Smooth muscle cell of the brain vasculature (primary cell): Measurements from ENCODE around the gene ARHGEF4.
"Not testable (repeated sequence)": the region's sequence is repeated elsewhere in the genome, so short reads cannot be mapped to it uniquely, and the experiment has no call there.

Experiments
- DNase-seq: peaks from one replicate; pipeline ENCODE4 v3.0.0-alpha.2; 2012; ENCODE audit warnings: low read depth, low spot score

The ARHGEF4 gene

DNA sequence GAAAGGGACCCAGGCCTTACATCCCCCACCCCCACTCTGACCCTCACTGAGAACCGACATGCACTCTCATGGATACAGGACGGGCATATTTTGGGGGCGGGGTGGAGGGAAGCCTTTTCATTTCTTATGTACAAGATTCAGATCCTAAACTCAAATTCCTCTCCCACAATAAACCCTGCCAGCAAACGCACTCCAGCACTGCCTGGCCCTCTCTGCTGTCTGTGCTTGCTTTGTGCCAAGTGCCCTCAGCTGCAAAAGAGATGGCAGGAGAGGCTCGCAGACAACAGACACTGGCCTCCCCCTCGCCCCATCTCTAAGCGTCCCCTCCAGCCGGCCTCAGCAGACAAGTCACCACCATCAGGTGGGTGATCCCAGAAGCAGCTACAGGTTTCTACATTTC, 214.2 kb downstream of the ARHGEF4 start:
- no peak for DNase-seq

DNA sequence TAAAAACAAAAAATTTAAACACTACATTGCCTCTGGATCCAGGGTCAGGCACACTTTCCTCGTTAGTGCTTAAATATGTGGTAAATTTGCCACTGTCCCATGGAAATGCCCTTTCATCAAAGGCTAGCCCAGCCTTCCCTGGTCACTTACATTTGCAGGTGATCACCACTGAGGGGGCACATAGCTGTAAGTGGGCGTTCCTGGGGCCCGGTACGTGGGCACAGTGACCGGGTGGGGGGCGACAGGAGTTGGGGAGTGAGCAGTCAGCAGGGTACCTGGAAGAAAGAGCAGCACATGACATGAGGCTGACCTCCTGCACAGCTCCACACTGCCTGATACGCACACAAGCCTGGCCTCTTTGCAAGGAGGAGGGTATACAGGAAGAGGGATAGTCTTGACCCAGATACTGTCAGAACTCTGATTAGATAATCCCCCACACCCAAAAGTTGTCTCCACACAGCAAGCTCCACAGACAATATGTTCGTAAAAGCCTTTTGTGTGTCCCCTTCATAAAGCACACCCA, 216.1 kb downstream of the ARHGEF4 start:
- no peak for DNase-seq

DNA sequence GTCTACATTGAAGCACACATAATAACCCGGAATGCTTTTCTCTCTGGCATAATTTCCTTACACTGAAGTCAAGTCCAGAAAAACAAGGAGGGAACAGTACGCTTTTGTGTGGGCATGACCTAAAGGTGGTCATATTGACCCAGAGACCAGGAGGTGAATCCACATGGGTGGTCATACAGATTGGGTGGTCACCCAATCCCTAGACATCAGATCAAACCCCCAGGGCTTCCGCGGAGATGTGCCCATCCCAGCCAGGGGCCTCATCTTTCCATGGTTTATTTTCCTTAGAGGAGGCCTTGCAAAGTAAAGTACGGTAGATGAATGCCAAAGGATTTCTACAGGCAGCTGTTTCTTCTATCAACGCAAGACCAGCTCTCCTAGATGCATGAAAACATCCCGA, 217.8 kb downstream of the ARHGEF4 start:
- DNase-seq = no peak

DNA sequence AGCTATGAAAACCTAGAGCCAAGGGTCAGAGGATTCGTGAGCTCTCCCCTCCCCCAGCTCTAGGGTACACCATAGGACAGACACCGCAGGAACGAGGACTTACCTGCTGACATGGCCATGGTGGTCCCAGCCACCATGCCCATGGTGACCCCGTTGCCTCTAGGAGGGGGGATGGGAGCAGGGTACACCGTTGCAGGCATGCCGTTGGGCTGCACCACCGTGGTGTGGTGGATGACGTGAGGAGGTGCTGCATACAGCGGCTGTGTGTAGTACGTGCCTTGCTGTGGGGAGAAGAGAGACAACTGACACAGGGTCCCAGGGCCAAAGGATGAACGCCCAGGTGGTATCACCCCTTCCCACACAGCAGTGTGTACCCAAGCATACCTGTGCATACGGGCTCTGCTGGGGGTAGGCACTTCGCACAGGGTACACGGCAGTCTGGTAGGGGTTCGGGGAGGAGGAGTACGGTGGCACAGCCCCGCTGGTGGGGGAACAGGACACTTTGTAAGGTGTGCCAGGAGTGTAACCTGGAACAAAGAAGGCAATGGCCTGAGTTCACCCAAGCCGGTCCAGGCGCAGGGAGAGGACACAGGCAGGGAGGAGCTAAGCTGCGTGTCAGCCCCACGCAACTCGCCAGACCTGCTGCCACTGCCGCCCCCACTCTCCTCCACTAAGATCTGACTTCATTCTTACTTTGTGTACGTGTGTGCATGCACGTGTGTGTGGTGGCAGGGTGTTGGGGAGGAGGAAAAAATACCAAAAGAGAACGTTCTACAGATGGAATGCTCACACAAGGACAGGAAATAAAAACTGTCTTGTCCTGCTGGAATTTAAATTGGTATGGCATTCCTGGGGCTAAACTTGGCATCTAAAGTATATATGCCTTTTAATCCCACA, 218.7 kb downstream of the ARHGEF4 start:
- no peak for DNase-seq

DNA sequence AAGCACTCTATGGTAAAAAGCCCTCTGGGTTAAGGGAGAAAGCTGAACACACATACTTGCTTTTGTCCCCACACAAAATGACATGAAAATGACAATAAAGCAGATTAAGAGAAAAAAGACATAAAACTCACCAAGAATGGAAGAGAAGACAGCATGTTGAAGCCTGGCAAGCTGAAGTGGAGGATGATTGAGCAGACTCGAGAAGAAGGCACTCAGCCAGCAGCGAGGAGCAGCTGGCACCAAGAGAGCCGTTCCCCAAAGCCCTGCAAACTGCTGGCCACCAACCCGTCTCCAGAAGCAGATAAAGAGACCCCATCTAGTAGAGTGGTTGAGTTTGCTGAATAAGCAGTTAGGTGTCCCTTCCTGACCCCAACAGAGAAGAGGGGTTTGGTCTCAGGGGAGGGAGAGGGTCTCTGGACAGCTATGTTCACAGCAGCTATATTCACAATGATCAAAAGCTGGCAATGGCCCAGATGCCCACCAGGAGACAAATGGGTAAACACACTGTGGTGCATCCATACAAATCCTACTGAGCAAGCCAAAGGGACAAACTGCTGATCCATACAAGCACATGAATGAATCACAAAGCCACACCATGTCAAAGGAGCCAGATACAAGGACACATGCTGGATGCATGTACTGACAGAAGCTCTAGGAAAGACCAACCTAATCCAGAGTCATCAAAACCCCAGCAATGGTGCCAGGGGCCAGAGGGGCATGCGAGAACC, 219.7 kb downstream of the ARHGEF4 start:
- no peak for DNase-seq

DNA sequence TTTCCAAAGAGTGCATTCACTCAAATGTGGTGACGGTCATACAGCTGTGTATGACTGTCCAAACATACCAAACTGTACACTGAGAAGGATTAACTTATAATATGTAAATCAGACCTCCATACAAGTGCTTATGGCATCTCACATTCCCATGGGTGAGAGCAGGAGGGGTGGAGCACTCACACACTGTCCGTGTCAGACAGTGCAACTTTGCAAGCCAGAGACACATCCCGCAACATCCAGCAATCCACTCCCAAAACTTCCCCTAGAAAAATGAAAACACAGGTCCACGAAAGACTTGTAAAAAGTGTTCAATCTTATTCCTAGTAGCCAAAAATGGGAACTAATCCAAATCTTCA, 220.2 kb downstream of the ARHGEF4 start:
- DNase-seq = no peak

DNA sequence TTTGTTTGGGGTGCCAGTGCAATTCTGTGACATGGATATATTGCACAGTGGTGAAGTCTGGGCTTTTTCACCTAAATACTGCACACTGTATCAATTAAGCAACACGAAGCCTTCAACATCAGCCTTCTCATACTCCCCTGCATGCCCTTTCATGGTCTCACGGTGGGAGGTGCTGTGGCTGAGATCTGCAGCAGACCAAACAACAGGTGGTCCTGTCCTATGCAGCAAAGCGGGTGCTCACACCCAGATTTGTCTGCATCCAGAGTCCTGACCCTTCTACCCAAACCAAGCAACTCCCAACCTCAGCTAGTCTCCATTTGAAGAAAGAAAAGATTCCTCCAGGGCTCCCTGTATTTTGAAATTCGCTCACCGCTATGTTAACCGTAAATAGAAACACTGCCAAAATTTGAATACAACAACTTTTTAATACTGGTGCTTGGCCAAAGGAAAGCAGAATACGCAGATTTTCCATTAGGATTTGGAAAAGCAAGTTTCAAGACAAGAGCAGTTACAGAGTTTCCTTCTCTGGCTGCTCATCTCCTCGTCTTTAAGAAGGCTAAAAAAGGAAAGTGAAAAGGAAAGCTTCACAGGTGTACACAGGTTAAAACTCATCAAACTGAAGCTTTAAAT, 221.6 kb downstream of the ARHGEF4 start:
- no peak for DNase-seq

DNA sequence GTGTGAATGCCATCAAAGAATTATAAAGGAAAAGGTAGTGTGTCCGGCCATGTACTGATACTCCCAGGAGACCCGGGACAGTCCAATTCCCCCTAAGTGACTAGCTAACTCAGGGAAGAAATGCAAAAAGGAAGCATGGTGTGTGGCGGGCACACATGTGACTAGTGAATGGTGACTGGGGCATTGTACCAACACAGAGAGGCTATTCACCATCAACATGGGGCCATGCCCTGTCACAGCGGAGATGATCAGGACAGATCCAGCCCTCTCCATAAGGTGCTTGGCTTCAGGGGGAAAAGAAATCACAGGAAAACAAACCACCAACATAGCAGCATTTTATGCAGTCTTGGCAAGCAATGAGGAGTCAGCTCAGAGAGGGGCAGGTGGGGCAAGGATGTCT, 222.2 kb downstream of the ARHGEF4 start:
- no peak for DNase-seq

DNA sequence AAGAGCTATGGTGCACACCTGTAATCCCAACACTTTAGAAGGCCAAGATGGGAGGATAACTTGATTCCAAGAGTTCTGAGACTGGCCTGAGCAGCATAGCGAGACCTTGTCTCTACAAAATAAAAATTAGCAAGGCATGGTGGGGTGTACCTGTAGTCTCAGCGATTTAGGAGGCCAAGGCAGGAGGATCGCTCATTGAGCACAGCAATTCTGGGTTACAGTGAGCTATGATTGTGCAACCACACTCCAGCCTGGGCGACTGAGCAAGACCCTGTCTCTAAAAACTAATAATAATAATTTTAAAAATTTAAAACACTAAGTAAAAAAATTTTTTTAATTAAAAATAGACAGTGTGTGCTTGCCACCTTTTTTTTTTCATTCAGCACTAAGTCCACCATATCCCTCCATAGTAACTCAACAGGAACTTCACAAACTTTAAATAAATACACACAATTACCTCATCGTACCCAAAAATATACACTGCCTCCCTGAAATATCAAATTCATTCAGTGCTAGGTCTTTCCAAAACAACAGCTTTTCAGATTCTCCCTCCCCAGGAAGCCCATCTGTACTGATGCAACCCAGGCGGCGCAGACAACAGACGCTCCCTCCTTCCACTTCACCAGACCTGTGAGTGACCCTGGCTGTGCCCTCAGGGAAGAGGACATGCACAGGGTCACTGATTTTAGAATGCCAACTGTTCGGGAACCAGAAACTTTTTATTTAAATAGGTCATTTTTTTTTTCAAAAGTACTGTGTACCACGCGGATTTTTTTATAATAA, 227.0 kb downstream of the ARHGEF4 start:
- DNase-seq = no peak

DNA sequence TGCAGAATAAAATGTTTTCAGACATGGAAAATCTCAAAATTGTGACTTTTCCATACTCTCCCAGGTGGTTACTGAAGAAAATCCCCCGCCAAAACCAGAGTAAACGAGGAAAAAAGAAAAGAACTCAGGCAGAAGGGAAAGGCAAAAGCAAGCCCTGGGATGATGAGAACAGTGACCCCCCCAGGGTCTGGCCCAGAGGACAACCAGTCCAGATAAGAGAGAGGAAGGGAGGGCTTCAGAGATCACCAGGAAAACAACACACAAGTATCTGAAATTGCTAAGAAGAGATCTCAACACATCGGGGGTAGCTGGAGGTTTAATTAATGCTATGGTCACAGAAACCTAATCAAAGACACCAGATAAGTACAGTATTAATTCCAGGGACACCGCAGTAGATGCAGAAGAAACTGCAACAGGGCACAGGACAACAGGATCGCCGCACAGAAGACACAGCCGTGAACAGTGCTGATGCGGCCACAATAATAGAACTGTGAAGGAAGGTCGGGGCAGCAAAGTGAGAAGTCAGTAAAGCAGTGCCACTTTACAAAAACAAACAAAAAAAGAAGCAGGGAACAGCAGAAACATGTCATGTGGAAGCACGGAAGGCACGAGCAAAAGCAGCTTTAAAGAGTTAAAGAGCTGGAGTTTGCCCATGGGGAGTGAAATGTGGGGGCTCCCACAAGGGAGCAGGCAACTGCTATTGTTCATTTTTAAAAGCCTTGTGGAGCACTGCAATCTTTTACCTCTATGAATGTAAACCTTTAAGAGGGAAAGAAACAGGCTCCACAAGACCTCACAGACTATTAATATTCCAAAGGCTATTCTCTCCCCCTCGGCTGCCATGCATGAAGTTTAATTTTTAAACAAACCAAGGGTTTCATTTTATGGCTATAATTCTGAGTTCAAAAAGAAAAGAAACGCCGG, 228.1 kb downstream of the ARHGEF4 start:
- DNase-seq = no peak

DNA sequence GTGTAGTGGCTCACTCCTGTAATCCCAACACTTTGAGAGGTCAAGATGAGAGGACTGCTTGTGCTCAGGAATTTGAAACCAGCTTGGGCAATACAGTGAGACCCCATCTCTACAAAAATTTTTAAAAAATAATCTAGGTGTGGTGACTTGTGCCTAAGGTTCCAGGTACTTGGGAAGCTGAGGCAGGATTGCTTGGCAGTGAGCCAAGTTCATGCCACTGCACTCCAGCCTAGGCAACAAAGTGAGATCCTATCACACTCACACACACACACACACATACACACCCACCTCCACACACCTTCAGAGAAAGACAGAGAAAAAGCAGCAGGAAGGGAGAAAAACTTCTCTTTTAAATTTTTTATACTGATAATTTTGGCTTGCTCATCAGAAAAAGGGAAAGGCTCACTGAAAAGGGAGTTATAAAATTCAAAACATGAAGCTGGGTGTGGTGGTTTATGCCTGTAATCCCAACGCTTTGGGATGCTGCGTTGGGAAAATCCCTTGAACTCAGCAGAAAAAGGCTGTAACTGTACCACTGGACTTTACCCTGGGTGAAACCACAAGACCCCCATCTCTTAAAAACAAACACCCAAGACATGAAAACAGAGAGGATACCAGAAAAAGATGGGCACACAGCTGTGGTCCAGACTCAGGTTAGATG, 230.9 kb downstream of the ARHGEF4 start:
- no peak for DNase-seq

DNA sequence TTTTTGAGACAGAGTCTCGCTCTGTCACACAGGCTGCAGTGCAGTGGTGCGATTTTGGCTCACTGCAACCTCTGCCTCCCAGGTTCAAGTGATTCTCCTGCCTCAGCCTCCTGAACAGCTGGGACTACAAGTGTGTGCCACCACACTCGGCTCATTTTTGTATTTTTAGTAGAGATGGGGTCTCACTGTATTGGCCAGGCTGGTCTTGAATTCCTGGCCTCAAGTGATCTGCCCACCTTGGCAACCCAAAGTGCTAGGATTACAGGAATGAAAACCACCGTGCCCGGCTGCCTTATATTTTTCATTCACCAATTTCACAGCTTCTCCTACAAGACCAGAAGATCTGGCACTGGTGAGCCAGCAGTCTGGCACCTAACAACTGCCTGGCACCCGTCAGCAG, 231.5 kb downstream of the ARHGEF4 start:
- DNase-seq = not testable (repeated sequence)

DNA sequence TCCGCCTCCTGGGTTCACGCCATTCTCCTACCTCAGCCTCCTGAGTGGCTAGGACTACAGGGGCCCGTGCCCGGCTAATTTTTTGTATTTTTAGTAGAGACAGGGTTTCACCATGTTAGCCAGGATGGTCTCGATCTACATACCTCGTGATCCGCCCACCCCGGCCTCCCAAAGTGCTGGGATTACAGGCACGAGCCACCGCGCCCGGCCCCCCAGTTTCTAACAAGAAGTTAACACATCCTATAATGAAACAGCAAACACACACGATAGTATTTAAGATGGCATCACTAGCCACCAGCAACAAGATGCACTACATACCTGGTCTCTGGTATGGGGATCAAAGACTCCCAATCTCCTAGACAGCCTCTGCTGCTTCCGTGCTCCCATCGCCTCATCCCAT, 238.9 kb downstream of the ARHGEF4 start:
- DNase-seq = not testable (repeated sequence)

DNA sequence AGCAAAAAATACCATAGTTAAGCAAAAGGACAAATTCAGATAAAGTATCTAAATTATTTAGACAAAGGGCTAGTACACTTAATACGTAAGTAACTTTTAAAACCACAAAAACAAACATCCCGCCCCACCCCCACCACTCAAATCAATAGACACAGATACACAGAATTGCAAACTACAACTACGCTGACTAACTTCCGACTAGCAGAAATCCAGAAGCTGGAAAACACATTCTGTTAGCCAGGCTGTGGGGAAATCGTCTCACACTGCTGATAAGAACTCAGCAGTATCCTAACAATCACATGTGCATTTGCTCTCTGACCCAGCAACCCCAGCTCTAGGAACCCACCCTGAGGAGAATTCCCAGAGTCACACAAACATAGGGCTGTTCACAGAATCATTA, 240.0 kb downstream of the ARHGEF4 start:
- no peak for DNase-seq

DNA sequence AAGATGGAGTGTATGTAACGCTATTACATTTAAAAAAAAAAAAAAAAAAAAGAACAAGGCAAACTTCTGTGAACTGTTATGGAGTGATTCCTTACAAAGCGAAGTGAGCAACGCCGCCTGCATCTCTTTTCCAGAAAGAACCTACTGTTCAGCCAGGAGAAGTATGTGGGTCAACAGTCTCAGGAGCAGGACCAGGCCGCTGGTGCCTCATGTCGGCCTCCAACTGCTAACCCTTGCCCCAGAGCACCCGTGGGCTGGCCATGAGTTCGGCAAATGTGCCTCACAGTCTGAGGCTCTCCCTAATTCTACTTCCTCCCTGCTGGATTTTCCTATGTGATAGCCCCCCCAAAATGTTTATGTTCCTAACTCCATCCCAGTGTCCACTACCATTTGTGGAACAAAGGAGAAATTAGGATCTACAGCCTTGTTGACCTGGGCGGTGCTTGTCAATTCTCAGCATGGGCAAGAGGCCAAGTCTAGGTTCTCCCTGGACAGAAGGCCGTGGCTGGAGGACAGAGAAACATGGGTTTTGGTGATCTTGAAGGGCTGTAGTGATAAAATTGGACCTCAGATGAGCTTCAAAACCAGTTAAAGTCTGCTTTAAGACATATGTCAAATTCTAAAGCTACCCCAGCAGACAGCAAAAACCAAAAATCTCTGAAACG, 240.6 kb downstream of the ARHGEF4 start:
- no peak for DNase-seq

DNA sequence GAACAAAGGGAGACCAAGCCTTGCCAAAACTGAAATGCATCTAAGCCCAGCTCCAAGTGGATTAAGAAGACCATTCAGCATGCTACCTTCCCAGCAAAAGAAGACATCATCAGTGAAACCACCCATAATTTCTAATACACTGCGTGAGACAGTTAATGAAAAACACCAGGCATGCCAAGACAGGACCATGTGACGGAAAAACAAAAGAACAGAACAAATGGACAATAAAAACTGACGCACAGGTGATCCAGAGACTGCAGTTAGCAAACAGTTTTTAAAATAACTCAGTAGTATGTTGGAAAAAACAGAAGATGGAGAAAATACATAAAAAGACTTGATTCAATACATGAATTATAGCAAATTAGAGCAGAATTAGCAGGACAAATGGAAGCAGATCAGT, 241.3 kb downstream of the ARHGEF4 start:
- no peak for DNase-seq

DNA sequence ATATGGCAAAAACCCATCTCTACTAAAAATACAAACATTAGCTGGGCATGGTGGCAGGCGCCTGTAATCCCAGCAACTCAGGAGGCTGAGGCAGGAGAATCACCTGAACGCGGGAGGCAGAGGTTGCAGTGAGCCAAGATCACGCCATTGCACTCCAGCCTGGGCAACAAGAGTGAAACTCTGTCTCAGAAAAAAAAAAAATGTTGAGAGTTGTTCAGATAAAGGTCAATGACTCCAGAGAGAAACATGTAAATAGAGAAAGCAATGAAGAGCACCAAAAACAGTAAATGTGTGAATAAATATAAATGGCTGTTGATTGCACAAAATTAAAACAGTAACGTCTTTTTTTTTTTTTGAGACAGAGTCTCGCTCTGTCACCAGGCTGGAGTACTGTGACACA, 243.2 kb downstream of the ARHGEF4 start:
- DNase-seq = not testable (repeated sequence)

DNA sequence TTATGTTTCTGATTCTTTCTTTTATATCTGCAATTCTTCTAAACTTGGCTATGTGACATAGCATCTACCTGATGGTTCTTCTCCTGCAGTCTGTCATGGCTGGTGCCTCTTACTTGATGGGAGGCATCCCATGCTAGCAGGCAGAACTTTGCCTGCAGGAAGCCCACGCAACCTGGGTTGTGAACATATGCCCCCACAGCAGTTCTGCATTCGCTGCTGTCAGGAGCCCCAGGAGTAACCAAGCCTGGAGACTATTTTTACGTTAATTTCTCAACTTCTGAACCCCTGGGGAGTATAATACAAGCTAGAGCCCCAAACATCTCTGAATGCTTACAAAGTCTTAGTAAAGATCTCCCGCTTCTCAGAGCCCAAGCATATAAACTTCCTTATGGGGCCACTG, 244.5 kb downstream of the ARHGEF4 start:
- no peak for DNase-seq

DNA sequence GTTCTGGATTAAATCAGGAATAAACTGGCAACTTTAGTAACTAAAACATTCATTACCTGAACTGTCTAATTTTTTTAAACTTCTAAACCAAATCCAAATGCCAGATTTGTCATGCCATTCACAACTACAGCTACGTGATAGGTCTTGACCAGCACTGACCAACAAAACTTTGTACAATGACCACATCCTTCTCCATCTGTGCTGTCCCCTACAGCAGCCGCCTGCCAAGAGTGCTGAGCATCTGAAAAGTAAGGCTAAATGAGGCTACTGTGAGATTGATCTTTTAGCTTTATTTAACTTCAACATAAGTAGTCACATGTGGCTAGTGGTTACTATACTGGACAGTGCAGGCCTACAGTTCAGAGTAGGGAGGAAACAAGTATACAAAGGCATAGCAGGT, 248.9 kb downstream of the ARHGEF4 start:
- no peak for DNase-seq
